ENCODE measurements around the gene OR5T1.

The OR5T1 gene
- total RNA-seq, result 0 reads per million in 2 experiments

- no peak for DNase-seq (ENCODE audit: low read depth)
These were observed at the start of gene OR5T1 for GRCh38 chr11:56273854-56274253. OR5T1 (plus strand) TSS chr11:56274154; CDS start chr11:56275639, 1,485 bp downstream.

- DNase-seq (ENCODE audit: low read depth), result no peak
These were observed 39.8 kb upstream of the OR5T1 start, which contains the start of gene OR5T2 for GRCh38 chr11:56234155-56234554. OR5T2 (minus strand) TSS chr11:56234255; CDS start chr11:56233062, 1,193 bp downstream.

GRCh38 chr11:56251954-56252353 lies 22.0 kb upstream of the OR5T1 start, which contains the start of gene OR5T3:
OR5T3 (plus strand) TSS chr11:56252254; CDS start chr11:56252254, 0 bp downstream.
- no peak for DNase-seq (ENCODE audit: low read depth)

- no peak for DNase-seq (ENCODE audit: low read depth)
These were observed 2.9 kb upstream of the OR5T1 start for GRCh38 chr11:56271092-56271491.

GRCh38 chr11:56292154-56292553 lies 18.2 kb downstream of the OR5T1 start, which contains the start of gene OR8H1:
OR8H1 (minus strand) TSS chr11:56292254; CDS start chr11:56291062, 1,192 bp downstream.
- no peak for DNase-seq (ENCODE audit: low read depth)

GRCh38 chr11:56296898-56297297 lies 22.9 kb downstream of the OR5T1 start:
- DNase-seq (ENCODE audit: low read depth), result no peak

- no peak for DNase-seq (ENCODE audit: low read depth)
These were observed 33.9 kb downstream of the OR5T1 start for GRCh38 chr11:56307836-56308235.

- no peak for DNase-seq (ENCODE audit: low read depth)
These were observed 40.9 kb downstream of the OR5T1 start, which contains the start of gene OR8K3 for GRCh38 chr11:56314844-56315243. OR8K3 (plus strand) TSS chr11:56315144; CDS start chr11:56318307, 3,163 bp downstream.
